NCI-H345 treated with DMSO at 0.1 percent for 48 hours (cell line): ENCODE results near the gene CTXN3.
"Not testable (repeated sequence)": the region's sequence is repeated elsewhere in the genome, so short reads cannot be mapped to it uniquely, and the experiment has no call there.

Source experiments
- DNase-seq: peaks from one replicate; lab custom pipeline; 2025; ENCODE audit not compliant: unreplicated experiment; lab: John Stamatoyannopoulos, UW

Gene CTXN3

GRCh38 chr5:127650022-127650421, 1.1 kb downstream of the CTXN3 start:
- DNase-seq: no peak

DNA sequence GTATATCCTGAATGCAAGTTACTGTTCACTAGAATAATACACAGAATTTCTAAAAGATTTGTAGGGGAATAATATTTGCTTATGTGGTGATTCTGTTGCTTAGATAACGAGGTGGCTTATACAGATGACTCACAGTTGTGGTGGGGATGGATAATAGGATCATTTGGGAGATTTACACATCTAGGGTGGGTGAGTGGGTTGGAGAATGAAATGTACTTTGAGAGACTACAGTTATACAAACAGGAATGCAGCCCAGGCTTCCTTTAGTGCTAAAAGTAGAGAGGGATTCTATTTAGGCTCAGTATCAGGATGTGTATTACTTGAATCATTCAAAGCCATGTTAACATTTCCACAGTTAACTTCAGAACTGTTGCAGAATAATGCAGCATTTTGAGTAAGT, 1.8 kb downstream of the CTXN3 start:
- no peak for DNase-seq

DNA sequence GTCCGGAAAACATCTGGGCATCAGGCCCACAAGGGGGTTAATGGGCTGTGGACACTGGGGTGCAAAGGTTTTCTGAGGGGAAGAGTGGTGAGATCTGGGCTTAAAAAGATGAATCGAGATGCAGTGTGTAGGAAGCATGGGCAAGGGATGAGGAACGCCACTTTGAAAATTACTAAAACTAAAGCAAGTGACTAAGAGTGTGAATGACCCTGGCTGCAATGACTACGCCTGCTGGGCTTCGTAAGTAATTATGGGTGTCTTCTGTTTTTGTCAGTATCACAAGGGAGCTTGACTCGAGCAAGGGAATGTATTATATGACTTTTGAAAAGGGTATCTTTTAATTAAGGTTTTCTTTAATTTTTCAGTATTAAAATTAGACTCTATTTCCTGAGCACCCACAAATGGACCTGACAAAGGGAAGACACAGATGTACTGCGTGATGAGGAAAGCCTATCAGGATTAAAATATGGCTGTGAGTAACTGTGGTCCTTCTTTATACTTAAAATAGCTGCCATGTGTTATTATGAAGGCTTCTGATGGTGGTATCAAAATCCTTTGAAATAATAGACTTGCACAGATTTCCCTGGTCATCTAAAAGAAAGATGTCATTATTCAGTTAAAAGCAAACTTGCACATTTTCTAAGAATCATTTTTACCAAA, 4.2 kb downstream of the CTXN3 start:
- no peak for DNase-seq

DNA sequence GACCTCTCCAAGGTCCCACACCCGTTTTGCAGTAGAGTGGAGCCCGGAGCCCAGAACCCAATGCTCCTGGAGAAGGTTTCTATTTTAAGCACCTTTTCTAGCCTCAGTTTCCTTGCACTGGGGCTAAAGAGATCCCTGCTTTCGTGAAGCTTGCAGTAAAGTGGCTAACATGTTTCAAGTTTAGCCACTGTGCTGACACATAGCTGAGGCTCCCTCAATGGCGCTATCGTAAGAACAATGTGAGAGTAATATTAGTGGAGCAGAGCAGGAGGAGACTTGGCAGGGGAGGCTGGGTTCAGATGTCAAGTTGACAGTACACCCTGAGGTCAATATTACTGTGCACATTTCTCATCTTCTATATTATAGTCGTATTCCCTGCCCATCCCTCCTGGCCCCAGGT, 7.9 kb downstream of the CTXN3 start:
- DNase-seq: no peak

GRCh38 chr5:127660047-127660733, 11.3 kb downstream of the CTXN3 start:
- DNase-seq: no peak

GRCh38 chr5:127664093-127664492, 15.2 kb downstream of the CTXN3 start:
- DNase-seq: no peak

DNA sequence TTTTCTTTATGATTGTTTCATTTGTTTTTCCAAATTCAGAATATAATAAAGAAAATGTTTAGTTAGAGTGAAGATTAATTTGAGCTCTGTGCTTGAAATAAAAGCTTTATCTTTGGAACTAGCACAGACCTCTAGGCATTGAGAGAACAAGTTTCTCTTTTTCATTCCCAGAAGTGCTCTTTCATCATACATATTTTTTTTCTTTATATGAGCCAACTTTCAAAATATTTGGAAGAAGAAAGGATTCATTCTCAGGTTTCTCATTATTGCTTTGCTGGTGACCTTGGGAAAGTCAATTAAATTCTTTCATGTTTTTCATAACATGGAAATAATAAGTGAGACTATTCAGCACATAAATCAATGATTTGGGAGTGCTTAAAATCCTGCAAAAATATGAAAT, 16.8 kb downstream of the CTXN3 start:
- no peak for DNase-seq

GRCh38 chr5:127666043-127666716, 17.3 kb downstream of the CTXN3 start:
- DNase-seq: no peak

DNA sequence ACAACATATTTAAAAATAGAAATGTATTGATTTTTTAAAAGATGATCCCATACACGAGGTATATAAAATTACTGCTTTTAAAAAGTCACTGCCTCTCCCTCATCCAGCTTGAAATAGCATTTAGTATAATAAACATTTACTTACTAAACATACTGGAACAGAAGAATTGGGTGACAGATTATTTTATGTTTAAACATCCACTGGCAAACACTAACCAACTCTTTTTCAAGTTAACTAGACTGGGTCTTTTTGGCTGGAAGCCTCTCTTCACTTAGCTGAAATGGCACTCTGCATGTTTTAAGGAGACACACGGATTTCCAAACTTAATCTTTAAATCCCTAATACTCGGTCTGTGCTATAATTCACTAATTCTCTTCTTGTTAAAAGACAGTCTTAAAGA, 19.0 kb downstream of the CTXN3 start:
- no peak for DNase-seq

DNA sequence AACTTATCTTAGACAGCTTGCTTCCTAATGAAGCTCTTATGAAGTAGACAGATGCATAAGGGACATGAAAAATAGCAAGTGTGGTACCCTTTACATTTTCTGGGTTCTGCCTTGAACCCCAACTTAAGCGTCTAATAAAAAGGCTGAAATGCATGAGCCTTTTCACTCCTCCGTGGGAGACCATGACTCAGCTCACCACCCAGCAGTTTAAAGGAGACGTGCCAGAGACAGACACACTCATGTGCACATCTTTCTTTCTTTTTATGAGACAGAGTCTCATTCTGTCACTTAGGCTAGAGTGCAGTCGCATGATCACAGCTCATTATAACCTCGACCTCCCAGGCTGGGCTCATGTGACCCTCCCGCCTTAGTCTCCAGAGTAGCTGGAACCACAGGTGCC, 22.3 kb downstream of the CTXN3 start:
- DNase-seq: no peak

DNA sequence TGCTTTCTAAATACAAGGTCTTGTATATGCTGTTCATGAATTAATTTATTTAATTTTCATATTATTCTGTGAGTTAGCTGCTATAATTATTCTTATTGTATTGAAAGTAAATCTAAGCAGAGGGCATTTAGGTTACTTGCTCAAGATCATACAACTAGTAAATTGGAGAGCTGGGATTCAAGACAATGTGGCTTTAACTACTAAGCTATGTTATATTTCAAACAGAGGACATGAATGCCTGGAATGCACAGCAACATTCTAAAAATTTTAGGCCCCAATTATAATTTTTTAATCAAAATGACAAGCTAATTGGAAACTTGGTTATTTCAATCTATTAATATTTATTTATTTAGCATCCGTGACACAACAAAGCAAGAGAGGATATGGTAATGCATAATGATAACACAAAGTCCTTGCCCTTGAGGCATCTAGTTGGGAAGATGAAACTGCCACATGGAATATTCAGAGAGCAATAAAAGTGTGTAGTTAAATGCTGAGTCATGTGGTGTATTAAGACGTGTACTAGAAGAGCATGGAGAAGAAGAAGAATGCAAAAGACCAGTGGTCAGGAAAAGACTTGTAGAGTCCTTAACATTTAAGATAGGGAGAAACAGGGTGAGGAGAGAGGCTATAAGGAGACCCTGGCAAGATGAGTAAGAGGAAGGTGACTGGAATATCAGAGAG, 24.4 kb downstream of the CTXN3 start:
- DNase-seq: no peak

DNA sequence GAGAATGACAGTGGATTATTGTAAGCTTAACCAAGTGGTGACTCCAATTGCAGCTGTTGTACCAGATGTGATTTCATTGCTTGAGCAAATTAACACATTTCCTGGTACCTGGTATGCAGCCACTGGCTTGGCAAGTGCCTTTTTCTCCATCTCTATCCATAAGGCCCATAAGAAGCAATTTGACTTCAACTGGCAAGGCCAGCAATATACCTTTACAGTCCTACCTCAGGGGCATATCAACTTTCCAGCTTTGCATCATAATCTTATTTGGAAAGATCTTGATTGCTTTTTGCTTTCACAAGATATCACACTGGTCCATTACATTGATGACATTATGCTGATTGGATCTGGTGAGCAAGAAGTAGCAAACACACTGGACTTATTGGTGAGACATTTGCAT, 28.1 kb downstream of the CTXN3 start:
- DNase-seq: not testable (repeated sequence)

DNA sequence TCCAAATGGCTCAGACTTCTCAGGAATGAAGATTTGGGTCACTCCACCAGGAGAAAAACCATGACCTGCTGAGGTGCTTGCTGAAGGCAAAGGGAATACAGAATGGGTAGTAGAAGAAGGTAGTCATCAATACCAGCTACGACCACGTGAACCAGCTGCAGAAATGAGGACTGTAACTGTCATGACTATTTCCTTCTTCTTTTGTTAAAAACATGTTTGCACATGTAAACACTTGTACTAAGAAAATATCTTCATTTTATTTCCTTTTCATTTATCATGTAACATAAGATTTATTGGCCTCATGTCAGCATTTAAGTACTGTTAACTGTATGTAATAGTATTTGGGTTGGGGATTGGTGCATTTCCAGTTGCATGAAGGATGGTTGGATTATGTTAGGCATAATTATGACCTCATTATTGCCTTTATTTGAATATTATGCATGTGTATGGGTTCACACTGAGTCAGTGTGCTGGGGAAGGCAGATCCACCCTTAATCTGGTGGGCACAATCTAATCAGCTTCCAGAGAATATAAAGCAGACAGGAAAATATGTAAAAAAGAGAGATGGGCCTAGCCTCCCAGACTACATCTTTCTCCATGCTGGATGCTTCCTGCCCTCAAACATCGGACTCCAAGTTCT, 30.9 kb downstream of the CTXN3 start:
- not testable (repeated sequence) for DNase-seq

DNA sequence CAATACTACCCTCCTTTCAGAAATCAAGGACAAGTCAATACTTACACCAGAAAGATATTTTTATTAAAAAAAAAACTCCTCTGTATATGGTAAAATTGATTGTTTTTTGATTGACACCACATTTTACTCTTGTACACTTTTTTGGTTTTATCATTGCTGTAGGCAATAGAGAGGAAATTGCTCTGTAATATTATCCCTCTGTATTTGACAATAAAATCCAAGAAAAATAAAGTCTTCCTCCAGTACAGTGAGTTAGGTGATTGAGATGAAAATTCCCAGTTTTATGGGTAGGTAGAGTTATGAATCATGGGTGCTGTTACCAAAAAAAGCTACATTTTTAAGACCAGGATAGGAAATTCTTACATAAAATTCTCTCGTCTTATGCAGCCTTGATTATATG, 31.7 kb downstream of the CTXN3 start:
- no peak for DNase-seq

- DNase-seq: no peak
Observed at GRCh38 chr5:127683008-127683407, 34.1 kb downstream of the CTXN3 start.

DNA sequence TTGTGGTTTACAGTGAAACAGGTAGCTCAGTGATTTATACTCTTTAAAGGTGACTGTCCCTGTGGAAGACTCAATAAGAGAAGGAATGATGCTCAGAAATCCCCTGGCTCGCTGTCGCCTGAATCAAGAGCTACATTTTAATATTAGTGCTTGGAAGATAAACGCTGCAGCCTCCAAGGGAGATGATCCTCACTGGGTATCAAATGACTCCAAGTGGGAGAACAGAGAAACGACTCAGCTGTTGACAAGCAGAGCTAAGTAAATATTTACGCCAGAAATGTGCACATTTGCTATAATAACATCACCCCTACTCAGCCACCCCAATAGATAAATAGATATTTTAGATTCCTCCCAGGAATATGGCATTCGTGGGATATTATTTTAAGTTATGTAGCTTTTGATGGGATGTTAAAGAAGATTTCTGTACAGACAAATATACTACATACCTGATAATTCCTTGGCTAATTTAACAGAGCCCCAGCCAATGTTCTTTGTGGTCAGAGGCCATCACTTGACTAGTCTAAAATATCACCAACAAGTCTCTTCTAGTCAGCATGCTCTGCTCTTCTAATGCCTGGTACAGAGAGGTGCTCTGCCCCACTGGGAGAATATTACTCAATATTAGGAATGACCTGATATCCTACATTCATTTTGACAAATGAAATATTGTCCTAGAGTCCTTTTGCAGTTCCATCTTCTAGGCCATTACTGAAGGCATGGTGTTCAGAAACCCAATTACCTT, 36.0 kb downstream of the CTXN3 start:
- DNase-seq: no peak

- DNase-seq: no peak
Observed at GRCh38 chr5:127685662-127686061, 36.8 kb downstream of the CTXN3 start.

DNA sequence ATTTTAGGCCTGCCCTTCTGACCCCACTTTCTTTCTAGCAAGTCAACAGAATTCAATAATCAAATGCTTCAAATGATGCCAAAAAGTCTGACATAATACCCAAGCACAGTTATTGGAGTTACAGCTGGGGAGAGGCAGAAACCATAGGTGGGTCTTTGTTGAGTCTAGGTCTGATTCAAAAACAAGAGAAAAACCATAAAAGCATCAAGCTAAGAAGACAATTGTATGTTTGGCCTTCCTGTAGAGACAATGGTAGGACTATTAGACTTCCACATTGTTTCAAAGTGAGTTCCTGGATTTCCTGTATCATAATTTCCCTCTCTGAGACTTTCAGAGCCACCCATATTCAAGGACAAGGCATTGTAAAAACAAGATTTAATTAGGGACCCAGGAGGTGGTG, 37.5 kb downstream of the CTXN3 start:
- DNase-seq: no peak

- DNase-seq: no peak
Observed at GRCh38 chr5:127694518-127695171, 45.8 kb downstream of the CTXN3 start.

GRCh38 chr5:127695346-127695745, 46.5 kb downstream of the CTXN3 start:
- no peak for DNase-seq
